GM10266 (cell line): ENCODE data around the gene CROCC.
"Not testable (repeated sequence)": the region's sequence is repeated elsewhere in the genome, so short reads cannot be mapped to it uniquely, and the experiment has no call there.

Experiments used
- DNase-seq: peaks from one replicate; pipeline ENCODE4 v3.0.0; 2012; ENCODE audit errors: extremely low spot score
- CTCF ChIP-seq: IDR thresholded peaks from 2 replicates; pipeline ENCODE4 v1.5.1; 2012; ENCODE audit warnings: mild to moderate bottlenecking, low read depth; ENCODE audit not compliant: control insufficient read depth, insufficient read depth; ENCODE audit errors: missing control alignments

The CROCC gene

DNA sequence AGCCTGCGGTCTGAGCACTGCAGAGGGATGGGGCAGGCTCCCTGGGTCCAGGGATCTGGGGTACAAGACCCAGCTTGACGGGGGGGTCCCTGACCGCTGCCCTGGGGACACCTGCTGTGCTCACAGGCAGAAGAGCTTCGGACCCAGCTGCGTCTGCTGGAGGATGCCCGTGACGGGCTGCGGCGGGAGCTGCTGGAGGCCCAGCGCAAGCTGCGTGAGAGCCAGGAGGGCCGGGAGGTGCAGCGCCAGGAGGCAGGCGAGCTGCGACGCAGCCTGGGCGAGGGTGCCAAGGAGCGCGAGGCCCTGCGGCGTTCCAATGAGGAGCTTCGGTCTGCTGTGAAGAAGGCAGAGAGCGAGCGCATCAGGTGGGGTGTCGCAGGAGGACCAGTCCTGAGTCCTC is 33.5 kb downstream of the CROCC start:
- no peak for TF ChIP-seq CTCF
- no peak for DNase-seq

- DNase-seq = no peak
These were observed 35.0 kb downstream of the CROCC start for GRCh38 chr1:16956775-16957174.

GRCh38 chr1:16957731-16958130 is 36.0 kb downstream of the CROCC start:
- no peak for TF ChIP-seq CTCF
- DNase-seq = no peak

More at GRCh38 chr1:16956775-16957174, 35.0 kb downstream of the CROCC start:
- no peak for TF ChIP-seq CTCF

DNA sequence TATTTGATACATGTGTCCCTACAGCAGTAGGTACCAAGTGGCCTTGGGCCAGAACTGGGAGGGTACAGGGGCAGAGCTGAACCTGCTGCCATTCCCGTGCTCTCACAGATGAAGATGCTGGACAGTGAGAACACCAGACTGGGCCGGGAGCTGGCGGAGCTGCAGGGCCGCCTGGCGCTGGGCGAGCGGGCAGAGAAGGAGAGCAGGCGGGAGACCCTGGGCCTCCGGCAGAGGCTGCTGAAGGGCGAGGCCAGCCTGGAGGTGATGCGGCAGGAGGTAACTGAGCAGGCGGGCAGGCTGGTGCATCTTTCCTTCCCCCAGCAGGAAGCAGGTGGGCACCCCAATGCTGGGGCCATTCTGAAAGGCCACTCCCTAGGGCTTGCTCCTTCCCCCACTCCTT is 36.7 kb downstream of the CROCC start:
- no peak for DNase-seq
- TF ChIP-seq CTCF = no peak

DNA sequence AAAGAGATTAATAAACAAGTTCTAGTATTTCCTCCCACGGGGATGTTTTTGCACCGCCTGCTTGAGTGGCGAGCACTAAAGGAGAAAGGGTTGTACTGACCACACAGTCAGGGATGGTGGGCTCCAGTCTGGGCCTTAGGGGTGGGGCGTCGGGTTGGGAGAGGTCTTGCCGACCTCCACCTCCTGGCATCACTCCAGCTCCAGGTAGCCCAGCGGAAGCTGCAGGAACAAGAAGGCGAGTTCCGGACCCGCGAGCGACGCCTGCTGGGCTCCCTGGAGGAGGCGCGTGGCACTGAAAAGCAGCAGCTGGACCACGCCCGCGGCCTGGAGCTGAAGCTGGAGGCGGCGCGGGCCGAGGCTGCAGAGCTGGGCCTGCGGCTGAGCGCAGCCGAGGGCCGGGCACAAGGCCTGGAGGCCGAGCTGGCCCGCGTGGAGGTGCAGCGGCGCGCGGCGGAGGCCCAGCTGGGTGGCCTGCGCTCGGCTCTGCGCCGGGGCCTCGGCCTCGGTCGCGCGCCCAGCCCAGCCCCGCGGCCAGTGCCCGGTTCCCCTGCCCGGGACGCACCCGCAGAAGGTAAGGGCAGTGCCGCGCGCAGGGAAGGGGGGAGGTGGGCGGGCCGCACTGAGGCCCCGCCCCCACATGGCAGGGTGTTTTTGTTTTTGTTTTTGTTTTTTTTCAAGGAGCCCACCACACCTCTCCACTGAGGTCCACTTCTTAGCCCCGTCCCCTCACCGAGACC is 39.0 kb downstream of the CROCC start:
- peak; percentile 89 for TF ChIP-seq CTCF
- DNase-seq = peak; percentile 84

- no peak for DNase-seq
- TF ChIP-seq CTCF = no peak
These were observed 39.8 kb downstream of the CROCC start for GRCh38 chr1:16961297-16962133.

DNA sequence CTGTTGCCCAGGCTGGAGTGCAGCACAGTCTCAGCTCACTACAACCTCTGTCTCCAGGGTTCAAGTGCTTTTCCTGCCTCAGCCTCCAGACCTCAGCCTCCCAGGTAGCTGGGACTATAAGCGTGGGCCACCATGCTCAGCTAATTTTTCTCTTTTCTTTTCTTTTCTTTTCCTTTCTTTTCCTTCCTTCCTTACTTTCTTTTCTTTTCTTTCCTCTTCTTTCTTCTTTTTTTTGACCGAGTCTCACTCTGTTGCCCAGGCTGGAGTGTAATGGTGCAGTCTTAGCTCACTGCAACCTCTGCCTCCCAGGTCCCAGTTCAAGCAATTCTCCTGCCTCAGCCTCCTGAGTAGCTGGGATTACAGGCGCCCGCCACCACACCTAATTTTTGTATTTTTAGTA is 42.4 kb downstream of the CROCC start:
- DNase-seq = not testable (repeated sequence)
